EH (cell line): ENCODE data around the gene BEGAIN.

Source experiments
- DNase-seq: peaks from one replicate; pipeline ENCODE4 v3.0.0-alpha.2; 2015; ENCODE audit warnings: low read depth

The BEGAIN gene

DNA sequence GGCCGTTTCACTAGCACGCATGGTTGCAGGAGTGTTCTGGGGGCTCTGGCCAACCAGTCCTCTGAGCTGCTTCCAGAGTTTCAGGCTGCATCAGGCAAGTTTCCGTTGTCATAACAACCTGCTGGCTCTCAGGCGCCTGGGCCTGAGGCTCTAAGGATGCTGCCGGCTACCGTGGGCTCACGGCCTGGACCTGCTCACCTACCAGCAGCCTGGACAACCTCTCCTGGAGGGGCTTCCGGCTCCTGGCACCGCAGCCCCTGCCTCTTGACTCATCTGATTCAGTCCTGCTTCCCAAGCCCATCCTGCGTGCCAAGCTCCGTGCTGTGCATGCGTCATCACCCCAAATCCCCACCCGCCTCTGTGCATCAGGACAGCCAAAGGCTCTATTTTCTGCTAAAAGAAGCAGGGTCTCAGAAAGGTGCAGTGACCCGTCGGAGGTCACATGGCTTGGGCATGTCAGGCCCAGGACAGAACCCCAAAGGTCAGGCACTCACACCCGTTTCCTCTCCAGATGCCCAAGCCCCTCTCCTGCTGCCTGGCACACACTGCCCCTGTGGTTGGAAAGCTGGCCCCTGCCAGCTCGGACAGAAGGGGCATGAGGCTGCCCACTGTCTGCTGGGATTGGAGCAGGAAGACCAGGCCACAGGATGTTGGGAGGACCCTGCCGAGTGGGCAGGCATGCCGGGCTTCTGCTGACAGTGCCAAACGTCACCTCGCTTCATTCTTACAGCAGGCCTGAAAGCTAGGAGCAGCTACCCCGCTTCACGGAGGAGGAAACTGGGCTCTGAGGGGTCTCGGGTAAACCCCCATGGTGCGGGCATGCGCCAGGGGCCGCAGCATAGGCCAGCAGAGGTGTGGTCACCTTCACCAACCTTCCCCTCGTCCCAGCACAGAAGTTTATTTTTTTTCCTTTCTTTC, 5.7 kb downstream of the BEGAIN start:
- DNase-seq, result no peak

DNA sequence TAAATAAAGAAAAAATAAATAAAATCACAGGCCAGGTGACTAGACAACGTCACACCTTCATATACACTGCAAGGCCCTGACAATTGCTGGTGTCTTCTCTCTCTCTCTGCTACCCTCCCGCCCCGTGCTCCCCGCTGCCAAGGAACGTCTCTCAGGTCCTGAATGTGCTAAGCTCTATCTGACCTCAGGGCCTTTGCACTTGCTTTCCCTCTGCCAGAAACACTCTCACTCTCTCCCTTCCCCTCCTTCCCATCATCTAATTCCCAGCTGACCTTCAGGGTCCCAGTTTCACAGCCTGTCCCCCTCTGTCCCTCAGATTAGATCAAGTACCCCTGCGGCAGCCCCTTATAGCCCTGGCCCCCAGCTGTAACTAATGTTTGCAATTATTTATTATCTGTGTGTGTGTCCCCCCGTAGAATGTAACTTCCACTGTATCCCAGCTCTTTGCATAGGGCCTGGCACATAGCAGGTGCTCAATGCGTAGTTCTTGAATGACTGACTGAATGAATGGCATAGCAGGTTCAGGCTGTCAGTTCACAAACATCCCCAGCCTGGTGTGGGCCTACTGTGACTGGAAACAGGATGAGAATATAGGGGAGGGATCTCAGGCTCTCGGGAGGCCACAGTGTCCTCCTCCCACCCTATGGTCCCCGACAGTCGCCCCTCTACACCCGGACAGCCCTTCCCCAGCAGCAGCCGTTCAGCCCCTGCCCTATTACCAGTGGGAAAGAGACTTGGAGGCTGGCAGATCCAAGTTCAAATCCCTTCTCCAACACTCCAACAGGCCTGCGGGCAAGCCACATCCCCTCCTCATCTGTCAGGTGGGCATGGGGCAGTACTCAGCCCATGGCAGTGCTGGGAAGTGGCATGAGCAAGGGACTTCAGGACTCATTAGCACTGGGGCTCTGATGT, 6.6 kb downstream of the BEGAIN start:
- DNase-seq, result no peak

DNA sequence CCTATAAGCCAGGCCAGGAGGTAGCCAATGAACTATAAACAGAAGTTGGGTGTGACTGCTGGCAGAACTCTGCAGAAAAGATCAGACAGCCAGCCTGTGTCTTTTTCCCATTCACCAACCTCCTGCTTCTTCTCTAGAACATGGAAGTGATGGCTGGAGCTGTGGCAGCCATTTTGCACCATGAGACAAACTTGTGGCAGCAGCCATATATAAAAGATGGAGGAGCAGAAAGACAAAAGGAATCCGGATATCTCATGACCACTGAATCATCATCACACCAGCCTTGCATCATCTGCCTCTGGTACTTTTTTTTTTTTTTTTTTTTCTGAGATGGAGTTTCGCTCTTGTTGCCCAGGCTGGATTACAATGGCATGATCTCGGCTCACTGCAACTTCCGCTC, 8.7 kb downstream of the BEGAIN start:
- peak; percentile 24 for DNase-seq

DNA sequence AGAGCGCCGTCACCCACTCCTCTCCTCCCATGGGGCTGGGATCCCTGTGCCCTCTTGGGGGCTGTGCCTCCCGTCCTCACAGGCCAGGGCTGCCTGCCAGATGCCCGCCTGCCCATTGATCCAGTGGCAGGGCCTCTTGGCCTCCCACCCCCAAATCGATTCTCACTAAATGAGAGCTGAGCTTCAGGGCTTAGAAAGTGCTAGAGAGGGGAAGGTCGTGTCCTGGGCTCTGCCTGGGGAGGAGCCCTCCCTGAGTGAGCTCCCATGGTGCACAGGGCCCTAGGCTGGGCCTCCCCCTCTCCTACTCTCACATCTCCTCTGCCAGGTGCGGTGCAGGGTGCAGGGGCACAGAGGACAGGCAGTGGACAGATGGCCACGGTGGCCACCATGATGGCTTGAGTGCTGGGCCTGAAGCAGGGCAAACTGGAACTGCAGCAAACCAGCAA, 9.2 kb downstream of the BEGAIN start:
- DNase-seq, result no peak

DNA sequence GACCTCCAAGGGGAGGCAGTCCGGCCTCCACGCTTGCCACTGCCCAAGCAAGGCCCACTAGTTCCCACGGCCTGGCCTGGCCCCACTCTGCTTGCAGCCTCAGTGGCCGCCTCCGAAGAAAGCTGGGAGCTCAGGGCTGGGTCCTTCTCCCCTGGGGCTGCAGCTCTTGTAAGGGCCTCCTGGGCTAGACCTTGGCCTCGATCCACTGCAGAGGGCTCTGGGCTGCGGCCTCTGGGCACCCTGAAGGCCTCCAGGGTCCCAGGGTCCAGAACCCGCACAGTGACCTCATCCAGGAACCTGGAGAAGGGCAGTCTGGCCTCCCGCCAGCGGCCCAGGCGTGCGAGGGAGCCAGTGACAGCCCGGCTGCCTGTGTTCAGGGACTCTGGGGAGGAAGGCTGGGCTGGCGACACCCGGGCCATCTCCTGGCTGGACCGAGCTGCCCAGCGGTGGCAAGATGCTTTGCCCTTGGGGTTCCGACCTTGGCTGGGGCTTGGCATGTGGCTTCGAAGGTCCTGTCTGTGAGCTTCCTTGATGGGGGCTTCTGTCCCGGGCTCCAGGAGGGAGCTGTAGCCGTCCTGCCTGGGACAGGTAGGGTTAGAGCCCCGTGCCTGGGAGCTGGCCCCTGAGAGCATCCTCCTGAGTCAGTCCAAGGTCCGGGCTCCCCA, 9.8 kb downstream of the BEGAIN start:
- DNase-seq, result no peak

DNA sequence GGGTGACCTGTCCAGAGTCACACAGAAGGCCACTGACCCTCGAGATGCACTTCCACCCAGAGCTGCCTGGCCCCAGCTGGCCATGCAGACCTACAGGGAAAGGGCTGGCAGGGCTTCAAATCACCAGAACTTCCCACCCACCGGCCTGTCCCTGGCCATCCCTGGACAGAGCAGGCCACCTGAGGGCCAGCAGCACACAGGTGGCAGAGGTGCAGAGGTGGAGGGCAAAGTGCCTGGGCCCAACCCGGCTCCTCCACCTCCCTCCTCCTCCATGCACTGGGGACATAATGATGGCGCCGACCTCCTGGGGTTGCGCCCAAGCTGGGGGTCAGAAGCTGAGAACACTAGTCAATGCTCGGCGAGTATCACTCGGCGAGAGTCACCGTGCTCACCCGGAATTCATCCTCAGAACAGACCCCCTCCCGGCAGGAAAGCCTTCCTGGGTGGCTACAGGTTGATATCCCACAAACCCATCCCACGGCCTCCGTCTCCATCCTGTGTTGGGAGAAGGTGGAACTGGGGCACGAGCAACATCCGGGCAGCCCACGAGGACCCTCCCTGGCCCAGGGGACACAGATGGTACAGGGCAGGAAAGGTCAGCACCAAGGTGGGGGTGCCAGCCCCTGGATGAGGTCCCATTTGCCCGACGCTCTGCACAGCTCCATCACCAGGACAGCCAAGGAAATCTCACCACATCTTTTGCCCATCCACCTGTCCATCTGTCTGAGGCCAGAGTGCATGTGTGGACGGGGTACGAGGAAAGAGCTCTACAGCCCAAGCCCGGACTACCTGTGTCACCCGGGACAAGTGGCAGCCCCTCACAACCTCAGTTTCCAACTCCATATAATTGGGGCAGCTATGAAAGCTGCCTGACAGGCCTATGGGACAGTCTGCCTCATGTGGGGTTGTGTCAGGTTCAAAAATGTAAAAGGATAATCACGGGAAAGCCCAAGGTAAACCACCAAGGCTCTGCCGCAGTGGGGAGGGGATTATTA, 10.8 kb downstream of the BEGAIN start:
- no peak for DNase-seq

DNA sequence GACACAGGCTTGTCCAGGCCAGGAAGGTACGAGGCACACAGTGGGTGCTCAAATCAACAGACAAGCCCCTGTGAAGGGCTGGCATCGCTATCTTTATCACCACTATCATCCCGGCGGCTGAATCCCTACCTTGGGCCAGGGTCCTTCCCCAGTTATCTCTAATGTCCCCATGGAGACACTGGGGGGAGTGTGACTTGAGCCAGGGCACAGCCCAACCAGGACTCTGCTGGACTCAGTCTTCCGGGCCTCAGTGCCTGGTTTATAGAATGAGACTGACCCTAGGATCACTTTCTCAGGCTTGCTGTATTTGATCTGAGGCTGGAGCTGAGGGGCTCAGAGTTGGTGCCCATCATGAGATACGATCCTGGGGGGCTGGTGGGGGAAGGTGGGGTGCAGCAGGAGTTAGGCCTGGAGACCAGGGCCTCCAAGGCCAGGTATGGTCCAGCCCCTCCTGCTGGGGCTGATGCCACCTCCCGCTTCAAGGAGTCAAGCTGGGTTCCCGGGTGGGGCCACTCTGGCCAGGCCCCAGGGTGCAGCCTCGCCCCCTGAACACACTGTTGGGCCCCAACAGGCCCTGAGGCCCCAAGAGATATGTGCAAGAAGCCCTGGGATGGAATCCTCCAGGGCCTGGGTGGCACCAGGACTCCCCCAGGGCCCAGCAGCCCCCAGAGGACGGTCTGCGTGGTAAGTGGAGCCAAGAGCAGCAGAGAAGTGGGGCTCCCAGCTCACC, 11.8 kb downstream of the BEGAIN start:
- no peak for DNase-seq

DNA sequence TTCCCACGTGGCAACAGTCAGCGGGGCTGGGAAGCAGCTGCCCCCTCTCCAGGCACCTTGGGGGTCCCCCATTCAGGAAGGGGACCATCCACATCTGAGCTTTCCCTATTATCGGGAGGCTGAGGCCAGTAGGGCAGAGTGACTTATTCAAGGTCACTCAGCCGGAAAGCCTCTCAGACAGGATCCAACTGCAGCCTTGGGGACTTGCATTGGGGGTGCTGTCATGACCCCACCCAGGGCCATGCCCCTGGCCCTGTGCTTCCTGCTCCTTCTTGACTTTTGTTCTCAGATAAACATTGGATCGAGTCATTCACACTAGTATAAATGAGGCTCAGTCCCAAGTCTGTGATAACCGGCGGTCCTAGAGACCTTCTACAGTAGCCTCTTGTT, 12.6 kb downstream of the BEGAIN start:
- no peak for DNase-seq

DNA sequence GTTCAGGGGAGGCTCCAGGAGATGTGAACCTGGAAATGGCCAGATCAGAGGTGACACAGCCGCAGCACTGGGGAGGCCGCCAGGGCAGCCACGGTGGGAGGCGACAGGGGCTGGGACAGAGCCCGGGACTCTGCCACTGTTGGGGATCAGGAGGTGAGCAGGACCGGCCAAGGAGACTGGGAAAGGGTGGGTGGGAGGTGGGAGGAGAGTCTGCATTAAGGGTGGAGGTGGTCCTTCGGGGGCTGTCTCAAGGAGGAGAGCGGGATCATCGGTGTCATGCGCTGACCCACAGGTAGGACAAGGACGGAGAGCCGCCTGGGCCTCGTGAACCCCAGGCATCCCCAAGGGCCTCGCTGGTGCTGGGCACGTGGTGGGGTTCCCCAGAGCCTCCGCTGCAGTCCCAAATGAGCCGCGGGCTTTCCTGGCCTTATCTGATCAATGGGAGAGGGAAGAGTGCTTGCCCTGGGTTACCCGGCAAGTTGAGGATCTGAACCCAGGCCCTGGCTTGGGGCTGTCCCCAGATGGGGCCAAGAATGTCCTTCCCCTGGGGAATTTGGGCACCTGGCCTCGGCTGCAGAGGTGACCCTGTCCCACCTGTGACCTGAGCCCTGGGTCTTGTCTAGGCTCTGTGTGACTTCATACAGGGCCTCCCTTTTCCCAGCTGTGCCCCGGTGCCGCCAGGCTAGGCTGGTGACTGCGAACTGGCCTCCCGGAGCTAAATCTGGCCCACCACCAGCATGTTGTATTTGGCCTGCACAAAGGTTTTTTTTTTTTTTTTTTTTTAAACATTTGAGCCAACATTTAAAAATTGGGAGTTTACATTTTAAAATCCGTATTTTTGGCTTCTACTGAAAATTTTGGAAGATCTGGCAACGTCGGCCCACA, 13.2 kb downstream of the BEGAIN start:
- no peak for DNase-seq

DNA sequence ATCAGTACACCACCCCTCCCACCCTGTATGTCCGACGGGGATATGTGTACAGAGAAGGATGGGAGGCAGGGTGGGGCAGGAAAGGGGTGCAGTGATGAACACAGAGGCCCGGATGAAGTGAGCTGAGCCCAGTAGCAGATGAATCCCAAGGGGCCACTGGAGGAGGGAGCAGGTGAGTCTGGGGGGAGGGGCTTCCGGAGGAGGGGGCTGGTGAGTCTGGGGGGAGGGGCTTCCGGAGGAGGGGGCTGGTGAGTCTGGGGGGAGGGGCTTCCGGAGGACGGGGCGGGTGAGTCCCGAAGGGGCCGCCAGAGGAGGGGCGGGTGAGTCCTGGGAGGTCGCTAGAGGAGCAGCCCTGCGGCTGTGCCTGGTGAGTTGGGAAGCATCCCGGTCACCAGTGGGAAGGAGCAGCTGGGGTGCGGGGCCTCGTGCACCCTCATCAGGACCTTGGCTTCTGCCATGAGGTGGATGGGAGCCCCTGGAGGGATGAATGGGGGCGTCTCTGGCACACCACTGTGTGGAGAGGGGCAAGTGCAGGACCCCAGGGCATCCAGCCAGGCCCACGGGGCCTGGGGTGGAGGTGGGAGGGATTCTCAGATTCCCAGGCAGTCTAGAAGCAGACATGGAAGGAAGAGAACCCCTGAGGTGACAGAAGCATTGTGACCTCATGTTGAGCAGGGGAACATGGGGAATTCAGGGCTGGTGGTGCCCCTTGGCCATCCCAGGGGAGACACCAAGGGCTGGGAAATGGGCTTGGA, 14.0 kb downstream of the BEGAIN start:
- DNase-seq, result no peak

DNA sequence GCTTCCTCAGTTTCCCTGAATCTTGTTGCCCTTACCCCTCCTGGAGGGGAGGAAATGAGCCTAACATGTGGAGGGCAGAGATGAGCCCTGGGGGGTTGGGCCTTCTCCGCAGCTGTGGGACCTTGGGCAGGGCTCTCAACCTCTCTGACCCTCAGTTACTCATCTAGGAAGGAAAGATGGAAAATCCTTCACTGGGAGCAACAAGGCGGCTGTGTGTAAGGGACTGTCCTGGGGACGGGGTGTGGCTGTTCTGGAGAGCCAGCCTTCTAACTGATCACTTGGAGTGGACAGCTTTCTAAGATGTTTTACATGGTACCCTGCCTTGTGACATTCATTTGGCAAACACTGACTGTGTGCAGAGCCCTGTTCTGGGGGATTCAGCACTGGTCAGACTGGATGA, 14.7 kb downstream of the BEGAIN start:
- DNase-seq, result no peak

DNA sequence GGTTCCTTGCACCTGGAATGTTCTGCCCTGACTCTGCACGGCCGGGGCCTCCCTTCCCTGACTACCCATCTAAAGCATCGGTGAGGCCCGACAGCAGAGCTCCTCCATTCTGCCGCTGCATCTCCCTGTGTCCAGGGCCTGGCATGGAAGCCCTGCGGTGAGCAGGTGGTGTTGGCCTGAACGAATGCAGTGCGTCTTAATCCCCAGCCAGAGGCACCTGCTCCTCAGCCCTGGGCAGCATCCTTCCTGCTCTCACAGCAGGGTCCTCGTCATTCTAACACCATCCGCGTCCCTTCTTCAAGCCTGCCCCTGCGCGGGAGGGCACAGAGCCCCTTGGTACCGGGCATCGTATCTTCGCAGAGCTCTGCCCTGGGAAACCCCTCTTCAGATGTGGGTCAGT, 15.4 kb downstream of the BEGAIN start:
- no peak for DNase-seq

DNA sequence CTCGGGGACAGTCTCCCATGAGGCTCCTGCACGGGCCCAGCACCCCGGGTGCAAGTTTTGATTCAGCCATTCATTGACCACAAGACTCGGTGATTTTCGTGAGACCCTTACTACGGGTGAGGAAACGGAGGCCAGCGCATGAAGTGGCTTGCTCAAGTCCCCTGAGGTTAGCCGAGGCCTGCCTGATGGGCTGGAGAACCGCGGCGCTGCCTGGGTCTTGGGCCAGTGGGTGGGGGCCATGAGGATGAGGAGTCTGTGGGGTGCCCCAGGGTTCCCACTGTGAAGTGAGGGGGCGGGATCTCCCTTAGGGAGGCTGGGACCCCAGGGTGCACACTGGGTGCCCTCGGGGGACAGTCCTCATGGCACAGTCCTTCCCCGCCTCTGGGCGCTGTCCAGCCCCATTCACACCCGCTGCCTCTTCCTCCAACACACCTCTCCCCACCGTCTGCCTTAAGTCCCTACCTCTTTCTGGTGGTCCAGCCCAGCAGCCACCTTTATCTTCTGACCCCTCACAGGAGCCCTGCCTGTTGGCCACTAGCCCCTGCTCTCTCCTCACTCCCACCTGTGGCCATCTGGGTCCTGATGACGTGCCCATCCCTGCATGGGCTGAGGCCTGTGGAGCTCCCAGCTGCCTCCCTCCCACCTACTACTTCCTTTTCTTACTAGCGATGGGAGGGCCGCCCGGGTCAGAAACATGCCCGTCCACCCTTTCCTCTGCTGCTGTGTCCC, 16.3 kb downstream of the BEGAIN start:
- no peak for DNase-seq

DNA sequence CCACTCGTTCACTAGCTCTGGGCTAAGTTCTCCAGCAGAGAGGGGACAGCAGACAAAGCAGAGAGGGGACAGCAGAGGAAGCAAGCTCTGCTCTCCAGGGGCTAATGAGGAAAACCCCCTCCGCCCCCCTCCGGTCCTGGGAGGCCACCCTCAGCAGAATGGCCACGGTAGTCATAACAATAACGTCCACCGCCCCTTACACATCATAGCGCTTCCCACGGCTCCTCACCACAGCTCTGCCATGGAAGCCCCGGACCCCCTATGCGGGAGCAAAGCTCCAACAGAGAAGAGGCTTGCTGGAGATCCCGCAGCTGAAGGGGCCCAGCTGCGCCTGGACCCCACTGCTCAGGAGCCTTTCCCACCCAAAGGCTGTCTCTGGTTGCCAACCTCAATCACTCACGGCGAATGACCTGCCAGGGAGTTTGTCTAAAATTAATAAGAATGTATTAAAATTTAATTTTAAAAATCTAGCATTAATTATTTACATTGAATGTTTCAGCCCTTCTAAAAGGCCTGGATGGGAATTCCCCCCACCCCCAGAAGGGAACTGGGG, 17.4 kb downstream of the BEGAIN start:
- DNase-seq, result no peak

DNA sequence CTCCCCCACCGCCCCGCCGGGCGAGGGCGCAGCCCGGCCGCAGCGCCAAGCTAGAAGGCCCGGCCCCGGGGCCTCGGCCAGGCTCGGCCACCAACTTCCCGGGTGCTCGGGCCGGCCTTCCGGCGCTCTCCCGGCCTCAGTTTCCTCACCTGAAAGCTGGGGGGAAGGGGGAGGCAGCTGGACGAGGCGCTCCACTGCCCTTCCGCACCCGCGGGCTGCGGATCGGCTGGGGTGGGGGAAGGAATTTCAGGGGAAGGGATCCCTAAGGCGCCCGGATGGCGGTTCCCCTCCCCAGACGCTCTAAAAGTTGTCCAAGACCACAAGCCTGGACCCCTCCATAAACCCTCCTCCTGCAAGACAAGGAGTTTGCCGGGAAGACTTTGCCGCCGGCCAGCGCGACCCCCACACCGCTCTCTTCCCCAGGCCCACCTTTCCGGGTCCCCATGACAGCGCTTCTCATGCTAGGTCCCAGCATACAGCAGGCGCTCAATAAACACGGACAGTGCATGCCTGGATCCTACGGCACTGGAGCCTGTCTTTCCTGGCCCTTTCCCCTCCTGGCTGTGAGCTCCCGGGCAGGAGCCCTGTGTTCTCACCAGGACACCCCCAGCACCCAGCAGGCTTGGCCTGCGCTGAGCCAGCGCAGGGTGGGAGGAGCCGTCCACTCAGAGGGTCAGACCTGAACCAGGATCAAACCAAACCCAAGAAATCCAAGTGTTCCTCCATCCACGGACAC, 18.1 kb downstream of the BEGAIN start:
- no peak for DNase-seq

DNA sequence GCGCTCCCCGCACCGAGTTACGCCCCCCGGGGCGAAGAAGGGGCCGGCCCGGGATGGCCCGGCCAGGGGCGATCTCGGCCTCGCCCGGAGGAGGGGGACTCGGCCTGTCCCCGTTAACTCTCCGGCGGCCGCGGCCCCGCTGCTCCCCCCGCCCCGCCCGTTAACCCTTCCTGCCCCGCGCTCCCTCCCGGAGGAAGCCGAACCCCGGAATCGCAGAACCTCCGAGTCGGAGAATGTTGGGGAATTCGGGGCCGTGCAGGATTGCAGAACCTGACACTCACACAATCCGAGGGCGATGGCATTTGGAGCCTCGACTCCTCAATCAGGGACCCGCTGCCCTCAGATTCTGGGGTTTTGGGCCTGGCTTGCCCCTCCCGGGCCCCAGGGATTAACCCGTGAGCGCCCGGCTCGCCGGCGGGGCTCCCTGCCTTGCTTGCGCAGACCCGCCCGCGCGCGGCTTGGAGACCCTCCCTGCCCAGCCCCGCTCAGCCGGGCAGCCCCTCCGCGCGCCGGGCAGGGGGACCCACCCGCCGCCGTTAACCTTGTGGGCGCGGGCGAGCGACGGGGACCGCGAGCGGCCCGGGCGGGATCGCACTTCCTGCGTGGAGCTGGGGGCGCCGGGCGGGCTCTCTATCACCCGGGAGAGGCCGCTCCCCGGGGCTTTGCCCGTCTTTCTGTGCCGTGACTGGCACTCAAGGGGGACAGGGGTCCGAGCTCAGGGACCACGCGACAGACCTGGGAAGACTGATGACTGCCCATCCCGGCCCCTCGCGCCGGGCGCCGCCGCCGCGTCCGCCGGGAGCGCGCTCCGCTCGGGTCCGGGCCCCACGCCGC, 18.8 kb downstream of the BEGAIN start:
- no peak for DNase-seq
